GM23338 (cell line): ENCODE results near the gene AP2M1. TPM values are rescaled to one million over a fixed set of nuclear protein-coding genes. Genes with fewer than 3 reads are reported as not detected.

Experiments
- ATAC-seq: fragments of 200-7000 bp; cut with Tn5 transposase; 3 replicates; pipeline ENCODE4 v1.9.1; 2020
- DNase-seq: peaks from one replicate; pipeline ENCODE4 v3.0.0-alpha.2; 2015; ENCODE audit warnings: low spot score
- H2AFZ ChIP-seq: fragments of 200-600 bp; sonication (generic); 2 replicates; pipeline ENCODE4 v1.8.0; 2016; ENCODE audit warnings: antibody characterized with exemption, mild to moderate bottlenecking, moderate library complexity
- H3F3A ChIP-seq: fragments of 200-600 bp; sonication (generic); replicated peaks from 2 replicates; pipeline ENCODE4 v1.8.0; 2017; ENCODE audit warnings: antibody characterized with exemption, mixed run types, low read depth
- H3K27ac ChIP-seq: fragments of 200-600 bp; sonication (generic); 2 replicates; pipeline ENCODE4 v1.6.1; 2016; ENCODE audit warnings: low read depth
- H3K27me3 ChIP-seq: fragments of 200-600 bp; sonication (generic); 2 replicates; pipeline ENCODE4 v1.8.0; 2016; ENCODE audit warnings: mild to moderate bottlenecking, mixed run types, moderate library complexity; ENCODE audit not compliant: insufficient read depth
- H3K36me3 ChIP-seq: fragments of 200-600 bp; sonication (generic); 2 replicates; pipeline ENCODE4 v1.8.0; 2016; ENCODE audit warnings: mild to moderate bottlenecking; ENCODE audit not compliant: insufficient read depth
- H3K4me1 ChIP-seq: fragments of 200-600 bp; sonication (generic); 2 replicates; pipeline ENCODE4 v1.8.0; 2016; ENCODE audit warnings: mild to moderate bottlenecking, moderate library complexity; ENCODE audit not compliant: insufficient read depth
- H3K4me2 ChIP-seq: fragments of 200-600 bp; sonication (generic); 2 replicates; pipeline ENCODE4 v1.7.1; 2017; ENCODE audit warnings: mixed run types
- H3K4me3 ChIP-seq: fragments of 200-600 bp; sonication (generic); 2 replicates; pipeline ENCODE4 v1.6.1; 2016; ENCODE audit warnings: mixed run types
- H3K79me2 ChIP-seq: fragments of 200-600 bp; sonication (generic); replicated peaks from 2 replicates; pipeline ENCODE4 v1.8.0; 2017; ENCODE audit warnings: mild to moderate bottlenecking; ENCODE audit not compliant: insufficient read depth
- H3K9me2 ChIP-seq: fragments of 200-600 bp; sonication (generic); 2 replicates; pipeline ENCODE4 v1.8.0; 2017; ENCODE audit not compliant: insufficient read depth
- H4K20me1 ChIP-seq: fragments of 200-600 bp; sonication (generic); replicated peaks from 2 replicates; pipeline ENCODE4 v1.8.0; 2017; ENCODE audit warnings: mild to moderate bottlenecking; ENCODE audit not compliant: insufficient read depth
- H3K27ac Mint-ChIP-seq: 2 replicates; pipeline ENCODE4 v1.8.0; 2020; ENCODE audit warnings: inconsistent platforms, mild to moderate bottlenecking, moderate library complexity, mixed read lengths
- H3K27me3 Mint-ChIP-seq: 3 replicates; pipeline ENCODE4 v1.8.0; 2022; ENCODE audit warnings: low read depth, mild to moderate bottlenecking, moderate library complexity, mixed read lengths, inconsistent platforms; ENCODE audit not compliant: insufficient read depth, poor library complexity
- H3K36me3 Mint-ChIP-seq: 3 replicates; pipeline ENCODE4 v1.8.0; 2021; ENCODE audit warnings: low read depth, mild to moderate bottlenecking, inconsistent platforms, moderate library complexity, mixed read lengths
- H3K4me1 Mint-ChIP-seq: 3 replicates; pipeline ENCODE4 v1.8.0; 2020; ENCODE audit warnings: mild to moderate bottlenecking, inconsistent platforms, mixed read lengths
- H3K4me3 Mint-ChIP-seq: 3 replicates; pipeline ENCODE4 v1.8.0; 2021; ENCODE audit warnings: moderate library complexity, mild to moderate bottlenecking, inconsistent platforms, mixed read lengths
- H3K9me3 Mint-ChIP-seq: 3 replicates; pipeline ENCODE4 v1.8.0; 2020; ENCODE audit warnings: moderate library complexity, mild to moderate bottlenecking, inconsistent platforms, mixed read lengths
- EZH2 ChIP-seq: fragments of 200-600 bp; sonication (generic); IDR thresholded peaks from one replicate; pipeline ENCODE4 v1.8.0; 2017; ENCODE audit warnings: antibody characterized with exemption, mild to moderate bottlenecking, low read depth; ENCODE audit not compliant: unreplicated experiment
- POLR2AphosphoS5 ChIP-seq: IDR thresholded peaks from 2 replicates; pipeline ENCODE4 v1.6.1; 2016; ENCODE audit warnings: antibody characterized with exemption, low read depth
- STAT1 ChIP-seq: IDR thresholded peaks from one replicate; pipeline ENCODE4 v1.6.1; 2016; ENCODE audit warnings: antibody characterized with exemption; ENCODE audit not compliant: unreplicated experiment
- ZNF331 ChIP-seq: fragments of 250-450 bp; sonication (Bioruptor Pico); IDR thresholded peaks from 2 replicates; pipeline ENCODE4 v1.5.0; 2020; ENCODE audit warnings: low read depth, mild to moderate bottlenecking, moderate library complexity
- polyA plus RNA-seq: library from polyadenylated mRNA; unstranded; fragments of >200 nt; fragmentation: Nextera tagmentation; extraction: Ambion mirVana; gene quantifications from 2 replicates; pipeline ENCODE4 v1.2.1, GENCODE V29; 2016
- total RNA-seq: library from RNA; depleted of rRNA; stranded (reverse); fragments of >200 nt; shearing (Covaris generic); gene quantifications from 2 replicates; pipeline ENCODE4 v1.2.3, GENCODE V29; 2014
- TF ChIP-seq, protein P1 (sequence below): IDR thresholded peaks from 2 replicates; pipeline ENCODE4 v1.6.1; 2016; ENCODE audit warnings: antibody characterized with exemption
- TF ChIP-seq, protein P2 (sequence below), 2 experiments: fragments of 200-600 bp in 1 of 2; sonication (generic) in 1 of 2; conservative IDR thresholded peaks; 2 replicates each; pipeline versions ENCODE4 v1.5.1 to v1.6.1; 2016 to 2017; ENCODE audit warnings: antibody characterized with exemption in 2 of 2, low read depth in 2 of 2, mild to moderate bottlenecking in 2 of 2, moderate library complexity in 1 of 2
- TF ChIP-seq, protein P3 (sequence below): IDR thresholded peaks from one replicate; pipeline ENCODE4 v1.6.1; 2018; ENCODE audit warnings: antibody characterized with exemption; ENCODE audit not compliant: unreplicated experiment
- TF ChIP-seq, protein P4 (sequence below): fragments of 250-450 bp; sonication (Bioruptor Pico); IDR thresholded peaks from 2 replicates; pipeline ENCODE4 v1.5.0; 2020; ENCODE audit warnings: mild to moderate bottlenecking, moderate library complexity

Gene AP2M1
- total and polyA plus RNA-seq, 2 experiments from 2014 or later: 215 to 305 TPM

DNA sequence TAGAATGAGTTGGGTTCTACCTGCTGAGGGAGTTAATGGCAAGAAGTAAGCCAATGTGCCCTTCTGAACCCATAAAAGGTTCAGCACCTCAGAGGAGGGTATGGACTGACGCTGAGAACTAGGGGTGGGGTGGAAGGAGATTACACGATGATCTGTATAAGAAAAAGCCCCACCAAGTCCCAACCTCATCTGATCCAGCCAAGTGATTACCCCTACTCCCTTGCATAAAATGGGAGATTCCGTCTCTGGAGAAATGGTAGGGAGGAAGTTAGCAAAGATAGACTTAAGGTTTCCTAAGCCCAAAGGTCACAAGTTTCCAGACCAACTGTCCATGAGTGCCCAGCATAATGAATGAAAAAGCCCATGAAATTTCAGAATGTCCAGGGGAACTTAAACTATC lies 26.6 kb upstream of the AP2M1 start:
- no peaks in the 10 kb centered on the region for H3K9me3 Mint-ChIP-seq
- peaks cover 2% of the 10 kb centered on the region; the same call in 1 of the 3 replicates for H3K4me1 Mint-ChIP-seq
- H3K9me2 ChIP-seq: no peaks in the 10 kb centered on the region
- no peaks in the 10 kb centered on the region for H3K27me3 ChIP-seq
- no peak overlapping the region for H3K4me2 ChIP-seq
- H3K27ac Mint-ChIP-seq: no peak overlapping the region
- H3F3A ChIP-seq: no peaks in the 10 kb centered on the region
- TF ChIP-seq, protein P1, sequence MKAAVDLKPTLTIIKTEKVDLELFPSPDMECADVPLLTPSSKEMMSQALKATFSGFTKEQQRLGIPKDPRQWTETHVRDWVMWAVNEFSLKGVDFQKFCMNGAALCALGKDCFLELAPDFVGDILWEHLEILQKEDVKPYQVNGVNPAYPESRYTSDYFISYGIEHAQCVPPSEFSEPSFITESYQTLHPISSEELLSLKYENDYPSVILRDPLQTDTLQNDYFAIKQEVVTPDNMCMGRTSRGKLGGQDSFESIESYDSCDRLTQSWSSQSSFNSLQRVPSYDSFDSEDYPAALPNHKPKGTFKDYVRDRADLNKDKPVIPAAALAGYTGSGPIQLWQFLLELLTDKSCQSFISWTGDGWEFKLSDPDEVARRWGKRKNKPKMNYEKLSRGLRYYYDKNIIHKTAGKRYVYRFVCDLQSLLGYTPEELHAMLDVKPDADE: no peak
- TF ChIP-seq ZNF331 (CRISPR knock-in tag): no peak
- no peak for TF ChIP-seq EZH2
- TF ChIP-seq, protein P2, sequence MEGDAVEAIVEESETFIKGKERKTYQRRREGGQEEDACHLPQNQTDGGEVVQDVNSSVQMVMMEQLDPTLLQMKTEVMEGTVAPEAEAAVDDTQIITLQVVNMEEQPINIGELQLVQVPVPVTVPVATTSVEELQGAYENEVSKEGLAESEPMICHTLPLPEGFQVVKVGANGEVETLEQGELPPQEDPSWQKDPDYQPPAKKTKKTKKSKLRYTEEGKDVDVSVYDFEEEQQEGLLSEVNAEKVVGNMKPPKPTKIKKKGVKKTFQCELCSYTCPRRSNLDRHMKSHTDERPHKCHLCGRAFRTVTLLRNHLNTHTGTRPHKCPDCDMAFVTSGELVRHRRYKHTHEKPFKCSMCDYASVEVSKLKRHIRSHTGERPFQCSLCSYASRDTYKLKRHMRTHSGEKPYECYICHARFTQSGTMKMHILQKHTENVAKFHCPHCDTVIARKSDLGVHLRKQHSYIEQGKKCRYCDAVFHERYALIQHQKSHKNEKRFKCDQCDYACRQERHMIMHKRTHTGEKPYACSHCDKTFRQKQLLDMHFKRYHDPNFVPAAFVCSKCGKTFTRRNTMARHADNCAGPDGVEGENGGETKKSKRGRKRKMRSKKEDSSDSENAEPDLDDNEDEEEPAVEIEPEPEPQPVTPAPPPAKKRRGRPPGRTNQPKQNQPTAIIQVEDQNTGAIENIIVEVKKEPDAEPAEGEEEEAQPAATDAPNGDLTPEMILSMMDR (conservative IDR thresholded peaks at IDR 0.05; ENCODE audit: low read depth in 2 of 2): no peak
- no peak for TF ChIP-seq POLR2AphosphoS5
- TF ChIP-seq, protein P3, sequence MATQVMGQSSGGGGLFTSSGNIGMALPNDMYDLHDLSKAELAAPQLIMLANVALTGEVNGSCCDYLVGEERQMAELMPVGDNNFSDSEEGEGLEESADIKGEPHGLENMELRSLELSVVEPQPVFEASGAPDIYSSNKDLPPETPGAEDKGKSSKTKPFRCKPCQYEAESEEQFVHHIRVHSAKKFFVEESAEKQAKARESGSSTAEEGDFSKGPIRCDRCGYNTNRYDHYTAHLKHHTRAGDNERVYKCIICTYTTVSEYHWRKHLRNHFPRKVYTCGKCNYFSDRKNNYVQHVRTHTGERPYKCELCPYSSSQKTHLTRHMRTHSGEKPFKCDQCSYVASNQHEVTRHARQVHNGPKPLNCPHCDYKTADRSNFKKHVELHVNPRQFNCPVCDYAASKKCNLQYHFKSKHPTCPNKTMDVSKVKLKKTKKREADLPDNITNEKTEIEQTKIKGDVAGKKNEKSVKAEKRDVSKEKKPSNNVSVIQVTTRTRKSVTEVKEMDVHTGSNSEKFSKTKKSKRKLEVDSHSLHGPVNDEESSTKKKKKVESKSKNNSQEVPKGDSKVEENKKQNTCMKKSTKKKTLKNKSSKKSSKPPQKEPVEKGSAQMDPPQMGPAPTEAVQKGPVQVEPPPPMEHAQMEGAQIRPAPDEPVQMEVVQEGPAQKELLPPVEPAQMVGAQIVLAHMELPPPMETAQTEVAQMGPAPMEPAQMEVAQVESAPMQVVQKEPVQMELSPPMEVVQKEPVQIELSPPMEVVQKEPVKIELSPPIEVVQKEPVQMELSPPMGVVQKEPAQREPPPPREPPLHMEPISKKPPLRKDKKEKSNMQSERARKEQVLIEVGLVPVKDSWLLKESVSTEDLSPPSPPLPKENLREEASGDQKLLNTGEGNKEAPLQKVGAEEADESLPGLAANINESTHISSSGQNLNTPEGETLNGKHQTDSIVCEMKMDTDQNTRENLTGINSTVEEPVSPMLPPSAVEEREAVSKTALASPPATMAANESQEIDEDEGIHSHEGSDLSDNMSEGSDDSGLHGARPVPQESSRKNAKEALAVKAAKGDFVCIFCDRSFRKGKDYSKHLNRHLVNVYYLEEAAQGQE: no peak
- TF ChIP-seq STAT1: no peak
- H3K79me2 ChIP-seq: no peaks in the 10 kb centered on the region
- no peak overlapping the region for H2AFZ ChIP-seq
- DNase-seq (no peak), ATAC-seq (no peak)
- H3K4me1 ChIP-seq: no peaks in the 10 kb centered on the region
- H3K36me3 Mint-ChIP-seq: peaks cover 22% of the 10 kb centered on the region
- H4K20me1 ChIP-seq: no peaks in the 10 kb centered on the region
- peaks cover 4% of the 10 kb centered on the region for H3K27me3 Mint-ChIP-seq
- H3K4me3 Mint-ChIP-seq: no peak overlapping the region
- H3K27ac ChIP-seq: no peak overlapping the region
- peaks cover 5% of the 10 kb centered on the region; the same call in 1 of the 2 replicates for H3K36me3 ChIP-seq
- H3K4me3 ChIP-seq: no peak overlapping the region

DNA sequence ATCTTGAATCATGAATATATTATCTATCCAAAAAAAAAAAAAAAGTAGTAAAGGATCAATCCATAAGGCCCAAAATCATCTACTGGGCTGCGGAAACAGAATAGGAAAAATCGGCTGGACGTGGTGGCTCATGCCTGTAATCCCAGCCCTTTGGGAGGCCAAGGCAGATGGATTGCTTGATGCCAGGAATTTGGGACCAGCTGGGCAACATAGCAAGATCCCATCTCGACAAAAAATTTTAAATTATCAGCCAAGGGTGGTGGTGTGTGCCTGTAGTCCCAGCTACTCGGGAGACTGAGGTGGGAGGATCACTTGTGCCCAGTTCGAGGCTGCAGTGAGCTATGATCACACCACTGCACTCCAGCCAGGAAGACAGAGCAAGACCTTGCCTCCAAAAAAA lies 25.5 kb upstream of the AP2M1 start:
- Mint-ChIP-seq H3K4me3 (no peak overlapping the region), H3K9me3 (no peaks in the 10 kb centered on the region), H3K4me1 (peaks cover 7% of the 10 kb centered on the region; the same call in 2 of the 3 replicates), H3K27me3 (peaks cover 4% of the 10 kb centered on the region), H3K27ac (no peak overlapping the region), H3K36me3 (peaks cover 11% of the 10 kb centered on the region; the same call in 1 of the 3 replicates)
- H2AFZ ChIP-seq: no peak overlapping the region
- no peak overlapping the region for H3K4me2 ChIP-seq
- H3K27ac ChIP-seq: no peak overlapping the region
- no peak for ATAC-seq
- H3F3A ChIP-seq: no peaks in the 10 kb centered on the region
- H3K36me3 ChIP-seq: no peaks in the 10 kb centered on the region
- no peaks in the 10 kb centered on the region for H3K9me2 ChIP-seq
- no peak for DNase-seq
- H3K79me2 ChIP-seq: 0 out of 2 replicates have a peak, but pooled peaks cover under 1% of the 10 kb centered on the region
- H3K27me3 ChIP-seq: no peaks in the 10 kb centered on the region
- H4K20me1 ChIP-seq: no peaks in the 10 kb centered on the region
- no peaks in the 10 kb centered on the region for H3K4me1 ChIP-seq
- no peak overlapping the region for H3K4me3 ChIP-seq
- TF ChIP-seq, protein P1: no peak
- TF ChIP-seq, protein P4, sequence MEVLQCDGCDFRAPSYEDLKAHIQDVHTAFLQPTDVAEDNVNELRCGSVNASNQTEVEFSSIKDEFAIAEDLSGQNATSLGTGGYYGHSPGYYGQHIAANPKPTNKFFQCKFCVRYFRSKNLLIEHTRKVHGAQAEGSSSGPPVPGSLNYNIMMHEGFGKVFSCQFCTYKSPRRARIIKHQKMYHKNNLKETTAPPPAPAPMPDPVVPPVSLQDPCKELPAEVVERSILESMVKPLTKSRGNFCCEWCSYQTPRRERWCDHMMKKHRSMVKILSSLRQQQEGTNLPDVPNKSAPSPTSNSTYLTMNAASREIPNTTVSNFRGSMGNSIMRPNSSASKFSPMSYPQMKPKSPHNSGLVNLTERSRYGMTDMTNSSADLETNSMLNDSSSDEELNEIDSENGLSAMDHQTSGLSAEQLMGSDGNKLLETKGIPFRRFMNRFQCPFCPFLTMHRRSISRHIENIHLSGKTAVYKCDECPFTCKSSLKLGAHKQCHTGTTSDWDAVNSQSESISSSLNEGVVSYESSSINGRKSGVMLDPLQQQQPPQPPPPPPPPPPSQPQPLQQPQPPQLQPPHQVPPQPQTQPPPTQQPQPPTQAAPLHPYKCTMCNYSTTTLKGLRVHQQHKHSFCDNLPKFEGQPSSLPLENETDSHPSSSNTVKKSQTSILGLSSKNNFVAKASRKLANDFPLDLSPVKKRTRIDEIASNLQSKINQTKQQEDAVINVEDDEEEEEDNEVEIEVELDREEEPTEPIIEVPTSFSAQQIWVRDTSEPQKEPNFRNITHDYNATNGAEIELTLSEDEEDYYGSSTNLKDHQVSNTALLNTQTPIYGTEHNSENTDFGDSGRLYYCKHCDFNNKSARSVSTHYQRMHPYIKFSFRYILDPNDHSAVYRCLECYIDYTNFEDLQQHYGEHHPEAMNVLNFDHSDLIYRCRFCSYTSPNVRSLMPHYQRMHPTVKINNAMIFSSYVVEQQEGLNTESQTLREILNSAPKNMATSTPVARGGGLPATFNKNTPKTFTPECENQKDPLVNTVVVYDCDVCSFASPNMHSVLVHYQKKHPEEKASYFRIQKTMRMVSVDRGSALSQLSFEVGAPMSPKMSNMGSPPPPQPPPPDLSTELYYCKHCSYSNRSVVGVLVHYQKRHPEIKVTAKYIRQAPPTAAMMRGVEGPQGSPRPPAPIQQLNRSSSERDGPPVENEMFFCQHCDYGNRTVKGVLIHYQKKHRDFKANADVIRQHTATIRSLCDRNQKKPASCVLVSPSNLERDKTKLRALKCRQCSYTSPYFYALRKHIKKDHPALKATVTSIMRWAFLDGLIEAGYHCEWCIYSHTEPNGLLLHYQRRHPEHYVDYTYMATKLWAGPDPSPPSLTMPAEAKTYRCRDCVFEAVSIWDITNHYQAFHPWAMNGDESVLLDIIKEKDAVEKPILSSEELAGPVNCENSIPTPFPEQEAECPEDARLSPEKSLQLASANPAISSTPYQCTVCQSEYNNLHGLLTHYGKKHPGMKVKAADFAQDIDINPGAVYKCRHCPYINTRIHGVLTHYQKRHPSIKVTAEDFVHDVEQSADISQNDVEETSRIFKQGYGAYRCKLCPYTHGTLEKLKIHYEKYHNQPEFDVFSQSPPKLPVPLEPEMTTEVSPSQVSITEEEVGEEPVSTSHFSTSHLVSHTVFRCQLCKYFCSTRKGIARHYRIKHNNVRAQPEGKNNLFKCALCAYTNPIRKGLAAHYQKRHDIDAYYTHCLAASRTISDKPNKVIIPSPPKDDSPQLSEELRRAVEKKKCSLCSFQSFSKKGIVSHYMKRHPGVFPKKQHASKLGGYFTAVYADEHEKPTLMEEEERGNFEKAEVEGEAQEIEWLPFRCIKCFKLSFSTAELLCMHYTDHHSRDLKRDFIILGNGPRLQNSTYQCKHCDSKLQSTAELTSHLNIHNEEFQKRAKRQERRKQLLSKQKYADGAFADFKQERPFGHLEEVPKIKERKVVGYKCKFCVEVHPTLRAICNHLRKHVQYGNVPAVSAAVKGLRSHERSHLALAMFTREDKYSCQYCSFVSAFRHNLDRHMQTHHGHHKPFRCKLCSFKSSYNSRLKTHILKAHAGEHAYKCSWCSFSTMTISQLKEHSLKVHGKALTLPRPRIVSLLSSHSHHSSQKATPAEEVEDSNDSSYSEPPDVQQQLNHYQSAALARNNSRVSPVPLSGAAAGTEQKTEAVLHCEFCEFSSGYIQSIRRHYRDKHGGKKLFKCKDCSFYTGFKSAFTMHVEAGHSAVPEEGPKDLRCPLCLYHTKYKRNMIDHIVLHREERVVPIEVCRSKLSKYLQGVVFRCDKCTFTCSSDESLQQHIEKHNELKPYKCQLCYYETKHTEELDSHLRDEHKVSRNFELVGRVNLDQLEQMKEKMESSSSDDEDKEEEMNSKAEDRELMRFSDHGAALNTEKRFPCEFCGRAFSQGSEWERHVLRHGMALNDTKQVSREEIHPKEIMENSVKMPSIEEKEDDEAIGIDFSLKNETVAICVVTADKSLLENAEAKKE (CRISPR knock-in tag): no peak
